H1 (cell line): ENCODE measurements around the gene TRIM45. TPM values are rescaled to one million over a fixed set of nuclear protein-coding genes. Genes with fewer than 3 reads are reported as not detected.

Source experiments
- CTCF ChIA-PET: fragments of 300-600 bp; sonication (Branson Sonifier 250); formaldehyde crosslinking; loops from one replicate; lab custom pipeline; 2021; ENCODE audit not compliant: partially characterized antibody; lab: Charles Lee
- POLR2A ChIA-PET: fragments of 300-600 bp; sonication (Branson Sonifier 250); formaldehyde crosslinking; loops from one replicate; lab custom pipeline; 2021; ENCODE audit warnings: inconsistent platforms; ENCODE audit not compliant: partially characterized antibody; lab: Charles Lee
- DNase-seq, 2 experiments: peaks; one replicate each; pipeline versions ENCODE4 v3.0.0 to v3.0.0-alpha.2; 2010 to 2022; ENCODE audit warnings: low spot score in 2 of 2, low read depth in 1 of 2, mixed read lengths in 1 of 2
- FAIRE-seq: peaks from 2 replicates; lab custom pipeline; 2011; peaks lifted over from hg19 to GRCh38; lab: Jason Lieb, UNC
- H2AFZ ChIP-seq: 2 replicates; pipeline ENCODE4 v1.8.1; 2012; ENCODE audit warnings: low read length, inconsistent platforms
- H2AK5ac ChIP-seq: 2 replicates; pipeline ENCODE4 v1.6.1; 2013; ENCODE audit warnings: low read depth, low read length
- H2BK120ac ChIP-seq: replicated peaks from 2 replicates; pipeline ENCODE3; 2013; ENCODE audit warnings: low read depth, low read length, inconsistent platforms
- H2BK12ac ChIP-seq: 2 replicates; pipeline ENCODE4 v1.6.1; 2013; ENCODE audit warnings: low read depth, low read length
- H2BK15ac ChIP-seq: 2 replicates; pipeline ENCODE4 v1.6.1; 2013; ENCODE audit warnings: low read length
- H2BK20ac ChIP-seq: 2 replicates; pipeline ENCODE4 v1.6.1; 2013; ENCODE audit warnings: low read length
- H2BK5ac ChIP-seq: 2 replicates; pipeline ENCODE4 v1.6.1; 2013; ENCODE audit warnings: low read depth, low read length
- H3K14ac ChIP-seq: 2 replicates; pipeline ENCODE4 v1.6.1; 2013; ENCODE audit warnings: inconsistent platforms; ENCODE audit not compliant: insufficient read length
- H3K18ac ChIP-seq: 2 replicates; pipeline ENCODE4 v1.6.1; 2013; ENCODE audit warnings: low read length; ENCODE audit errors: extremely low read depth
- H3K23ac ChIP-seq: 2 replicates; pipeline ENCODE4 v1.6.1; 2013; ENCODE audit warnings: inconsistent platforms; ENCODE audit not compliant: insufficient read length
- H3K23me2 ChIP-seq: 2 replicates; pipeline ENCODE4 v1.6.1; 2013; ENCODE audit warnings: low read depth, low read length
- H3K27ac ChIP-seq: 2 replicates; pipeline ENCODE4 v1.6.1; 2011; ENCODE audit warnings: low read depth, low read length, inconsistent platforms
- H3K27me3 ChIP-seq, 4 experiments: replicated peaks in 1 of 4; 1 replicate in 1 of 4; 2 replicates in 3 of 4; pipeline versions ENCODE4 v1.6.1 to v1.8.1; 2011 to 2013; ENCODE audit warnings: low read length in 3 of 4, mild to moderate bottlenecking in 3 of 4, inconsistent platforms in 2 of 4, mixed read lengths in 2 of 4, moderate library complexity in 1 of 4; ENCODE audit not compliant: control insufficient read depth in 3 of 4, insufficient read depth in 3 of 4; ENCODE audit errors: extremely low read depth in 1 of 4
- H3K36me3 ChIP-seq, 4 experiments: 2 replicates each; pipeline versions ENCODE4 v1.6.1 to v1.8.1; 2011 to 2013; ENCODE audit warnings: mild to moderate bottlenecking in 4 of 4, low read length in 3 of 4, moderate library complexity in 2 of 4, control low read depth in 1 of 4, inconsistent platforms in 1 of 4; ENCODE audit not compliant: insufficient read depth in 4 of 4, control insufficient read depth in 2 of 4
- H3K4ac ChIP-seq: replicated peaks from 2 replicates; pipeline ENCODE3; 2013; ENCODE audit warnings: low read length, low read depth, mixed read lengths, inconsistent platforms; ENCODE audit not compliant: insufficient read length
- H3K4me1 ChIP-seq, 4 experiments: replicated peaks in 1 of 4; 1 replicate in 1 of 4; 2 replicates in 3 of 4; pipeline versions ENCODE4 v1.6.1 to v1.8.1; 2011 to 2013; ENCODE audit warnings: low read length in 3 of 4, inconsistent platforms in 2 of 4, mixed read lengths in 1 of 4; ENCODE audit not compliant: insufficient read depth in 4 of 4, control insufficient read depth in 3 of 4
- H3K4me2 ChIP-seq, 2 experiments: 2 replicates each; pipeline versions ENCODE4 v1.6.1 to v1.8.1; 2011 to 2013; ENCODE audit warnings: low read depth in 2 of 2, low read length in 2 of 2, control low read depth in 1 of 2, inconsistent platforms in 1 of 2, mild to moderate bottlenecking in 1 of 2; ENCODE audit not compliant: insufficient read depth in 1 of 2
- H3K4me3 ChIP-seq, 4 experiments: fragments of 200-600, 300-600 bp in 1 of 4; sonication (generic), shearing (Covaris generic), sonication (Bioruptor Twin) in 1 of 4; 2 replicates each; pipeline versions ENCODE4 v1.5.1 to v1.8.1; 2011 to 2016; ENCODE audit warnings: low read length in 4 of 4, low read depth in 3 of 4, control low read depth in 2 of 4, inconsistent platforms in 2 of 4, mild to moderate bottlenecking in 2 of 4, mixed read lengths in 1 of 4, moderate library complexity in 1 of 4; ENCODE audit not compliant: insufficient read depth in 2 of 4; ENCODE audit errors: extremely low read depth in 1 of 4
- H3K56ac ChIP-seq: replicated peaks from 2 replicates; pipeline ENCODE3; 2013; ENCODE audit warnings: low read depth, mild to moderate bottlenecking, mixed read lengths, low read length, inconsistent platforms; ENCODE audit not compliant: insufficient read length
- H3K79me1 ChIP-seq: 2 replicates; pipeline ENCODE4 v1.6.1; 2013; ENCODE audit warnings: low read depth, low read length, control low read depth
- H3K79me2 ChIP-seq, 2 experiments: 2 replicates each; pipeline versions ENCODE4 v1.6.1 to v1.8.1; 2012 to 2013; ENCODE audit warnings: low read length in 2 of 2, mild to moderate bottlenecking in 2 of 2, inconsistent platforms in 1 of 2; ENCODE audit not compliant: insufficient read depth in 2 of 2, control insufficient read depth in 1 of 2
- H3K9ac ChIP-seq, 4 experiments: replicated peaks in 1 of 4; 1 replicate in 1 of 4; 2 replicates in 3 of 4; pipeline versions ENCODE4 v1.6.1 to v1.8.1; 2011 to 2013; ENCODE audit warnings: low read depth in 3 of 4, low read length in 3 of 4, control low read depth in 2 of 4, mild to moderate bottlenecking in 2 of 4, moderate library complexity in 2 of 4, inconsistent platforms in 1 of 4; ENCODE audit errors: extremely low read depth in 1 of 4
- H3K9me3 ChIP-seq, 2 experiments: 2 replicates each; pipeline versions ENCODE4 v1.6.1 to v1.8.1; 2012 to 2013; ENCODE audit warnings: mild to moderate bottlenecking in 2 of 2, moderate library complexity in 2 of 2, control low read depth in 1 of 2, inconsistent platforms in 1 of 2, low read depth in 1 of 2, low read length in 1 of 2, mixed read lengths in 1 of 2; ENCODE audit not compliant: insufficient read depth in 2 of 2
- H4K20me1 ChIP-seq, 2 experiments: replicated peaks in 1 of 2; 2 replicates each; pipeline versions ENCODE3 to v1.8.1; 2011 to 2013; ENCODE audit warnings: inconsistent platforms in 2 of 2, low read length in 2 of 2, mild to moderate bottlenecking in 1 of 2; ENCODE audit not compliant: insufficient read depth in 2 of 2, control insufficient read depth in 1 of 2
- H4K5ac ChIP-seq: 2 replicates; pipeline ENCODE4 v1.6.1; 2013; ENCODE audit warnings: low read length, low read depth, mixed read lengths, inconsistent platforms; ENCODE audit not compliant: insufficient read length
- H4K8ac ChIP-seq: 2 replicates; pipeline ENCODE4 v1.8.0; 2013; ENCODE audit warnings: mild to moderate bottlenecking, moderate library complexity, low read length, inconsistent platforms; ENCODE audit not compliant: insufficient read depth; ENCODE audit errors: extremely low read depth
- H4K91ac ChIP-seq: replicated peaks from 2 replicates; pipeline ENCODE3; 2013; ENCODE audit warnings: low read length, mixed read lengths, inconsistent platforms; ENCODE audit not compliant: insufficient read length
- CHD1 ChIP-seq: IDR thresholded peaks from 2 replicates; pipeline ENCODE4 v1.6.1; 2012; ENCODE audit warnings: low read depth, low read length, improper control_type of control experiment
- MAX ChIP-seq: IDR thresholded peaks from 2 replicates; pipeline ENCODE4 v1.6.1; 2012; ENCODE audit warnings: inconsistent platforms
- WGBS, 2 experiments: shearing (Covaris generic) in 1 of 2; methylation state at CpG; one replicate each; pipeline versions ENCODE4 v1.1.6 to v1.1.7; 2013 to 2015; ENCODE audit warnings: low lambda C conversion rate in 2 of 2, mixed read lengths in 2 of 2, inconsistent platforms in 1 of 2, low coverage in 1 of 2, missing lambda C conversion rate in 1 of 2; ENCODE audit not compliant: insufficient replicate concordance in 2 of 2, insufficient coverage in 1 of 2, insufficient read length in 1 of 2; ENCODE audit errors: extremely low coverage in 1 of 2, missing lambda C conversion rate in 1 of 2; 5-methylcytosine and 5-hydroxymethylcytosine counted together
- polyA plus RNA-seq, 7 experiments: library from polyadenylated mRNA; depleted of rRNA in 3 of 7; stranded (reverse) in 5 of 7; unstranded in 2 of 7; fragments of >200 nt in 5 of 7; fragments of 200-250 nt in 2 of 7; gene quantifications; 1 replicate in 5 of 7; 2 replicates in 1 of 7; 4 replicates in 1 of 7; pipeline versions ENCODE4 v1.2.1 to v1.2.3, GENCODE V29; 2011 to 2013; ENCODE audit warnings: missing spikeins in 2 of 7, mixed read lengths in 2 of 7
- total RNA-seq: library from RNA; stranded (reverse); fragmentation: NEBNext Ultra II Directional; extraction: Animal tissue kit (Norgen Biotek cat#: 25700); gene quantifications from 2 replicates; pipeline ENCODE4 v1.2.1, GENCODE V29; 2021

Gene TRIM45
- total and polyA plus RNA-seq, 2 of the 8 experiments (the other 6 are each of a cell fraction or from before 2014, with no cell fraction given) = 13.7 to 16.7 TPM

DNA sequence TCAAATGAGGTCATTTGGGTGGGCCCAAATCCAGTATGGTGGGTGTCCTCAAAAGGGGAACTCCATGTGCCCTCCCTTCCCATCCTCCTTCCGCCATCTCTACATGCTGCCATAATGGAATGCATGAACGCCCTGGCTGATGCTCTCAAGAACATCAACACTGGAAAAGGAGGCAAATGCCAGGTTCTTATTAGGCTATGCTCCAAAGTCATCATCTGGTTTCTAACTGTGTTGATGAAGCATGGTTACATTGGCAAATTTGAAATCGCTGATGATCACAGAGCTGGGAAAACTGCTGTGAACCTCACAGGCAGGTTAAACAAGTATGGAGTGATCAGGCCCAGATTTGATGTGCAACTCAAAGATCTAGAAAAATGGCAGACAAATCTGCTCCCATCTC, 16.6 kb upstream of the TRIM45 start:
- Histone ChIP-seq H3K23ac (no peak overlapping the region), H3K27ac (no peak overlapping the region), H3K4me1 (peaks cover 0 to 16% (median 12%) of the 10 kb centered on the region in 4 experiments; a peak in 4 of 7 replicates), H4K20me1 (no peaks in the 10 kb centered on the region), H2AFZ (peak overlapping the region; percentile 6), H3K79me1 (no peaks in the 10 kb centered on the region), H3K9me3 (no peaks in the 10 kb centered on the region), H3K4me3 (no peak overlapping the region), H2AK5ac (no peak overlapping the region), H3K79me2 (no peaks in the 10 kb centered on the region), H2BK12ac (no peak overlapping the region)
- no peak for DNase-seq
- WGBS, 2 experiments = 94% methylated on average over 3 of the region's 3 CpGs; no CpG with 5 or more reads in 1 of the 2 experiments
- POLR2A ChIA-PET = interaction anchor here (0.6 kb wide), 1 partner anchor 132 kb away, joined by 3 read pairs; no protein-coding TSS in a partner anchor
- TF ChIP-seq MAX (0 out of 2 replicates have a peak, but pooled peaks have one; percentile 14), CHD1 (no peak)
- TF ChIP-seq, all 59 proteins: peak for 1
- no peaks in the 10 kb centered on the region for H3K27me3 ChIP-seq
- no peak overlapping the region for H3K56ac ChIP-seq
- CTCF ChIA-PET = interaction anchor here (0.6 to 4.3 kb wide), 5 partner anchors 10 to 146 kb away, joined by 3 to 23 read pairs (median 9); no protein-coding TSS in a partner anchor
- H2BK5ac ChIP-seq = no peak overlapping the region
- no peak for FAIRE-seq
- H2BK15ac ChIP-seq = no peak overlapping the region
- no peak overlapping the region for H4K91ac ChIP-seq
- no peak overlapping the region for H3K9ac ChIP-seq
- H3K14ac ChIP-seq = no peak overlapping the region
- H3K4ac ChIP-seq = no peak overlapping the region
- no peak overlapping the region for H4K8ac ChIP-seq
- H3K18ac ChIP-seq = no peak overlapping the region
- no peak overlapping the region for H3K4me2 ChIP-seq
- H3K23me2 ChIP-seq = no peaks in the 10 kb centered on the region; the same call in 1 of the 2 replicates
- no peaks in the 10 kb centered on the region for H3K36me3 ChIP-seq
- H2BK20ac ChIP-seq = 0 out of 2 replicates have a peak overlapping the region, but pooled peaks have one; percentile 2
- H2BK120ac ChIP-seq = no peak overlapping the region
- no peak overlapping the region for H4K5ac ChIP-seq
